ENCODE measurements around the gene INPP5J. TPM values are rescaled to one million over a fixed set of nuclear protein-coding genes. Genes with fewer than 3 reads are reported as not detected.
A peak's percentile ranks its signal among the peaks of the same experiment; 100 is the strongest.

Gene INPP5J
- total and polyA plus RNA-seq, 8 donors, result 2.1 to 4.1 (median 2.9) TPM

DNA sequence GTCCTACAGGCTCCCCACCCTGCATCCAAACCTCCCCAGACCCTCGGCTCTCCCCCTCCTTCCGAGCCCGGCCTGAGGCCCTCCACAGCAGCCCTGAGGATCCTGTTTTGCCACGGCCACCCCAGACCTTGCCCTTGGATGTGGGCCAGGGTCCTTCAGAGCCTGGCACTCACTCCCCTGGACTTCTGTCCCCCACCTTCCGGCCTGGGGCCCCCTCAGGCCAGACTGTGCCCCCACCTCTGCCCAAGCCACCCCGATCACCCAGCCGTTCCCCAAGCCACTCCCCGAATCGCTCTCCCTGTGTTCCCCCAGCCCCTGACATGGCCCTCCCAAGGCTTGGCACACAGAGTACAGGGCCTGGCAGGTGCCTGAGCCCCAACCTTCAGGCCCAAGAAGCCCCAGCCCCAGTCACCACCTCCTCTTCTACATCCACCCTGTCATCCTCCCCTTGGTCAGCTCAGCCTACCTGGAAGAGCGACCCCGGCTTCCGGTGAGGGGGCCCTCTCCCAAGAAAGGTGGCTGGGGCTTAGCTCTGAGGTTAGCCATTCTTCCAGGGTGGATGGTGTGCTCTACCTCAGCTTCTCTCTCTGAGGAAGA lies 2.9 kb downstream of the INPP5J start:
- Histone ChIP-seq H3K9me3 (no peaks in the 10 kb centered on the region), H3K4me3 (no peak overlapping the region), H3K27me3 (no peaks in the 10 kb centered on the region), H3K27ac (no peak overlapping the region), H3K36me3 (no peaks in the 10 kb centered on the region), H3K4me1 (peaks cover 3 to 12% of the 10 kb centered on the region in 2 donors)
- DNase-seq (no peak), ATAC-seq (no peak)
- intact Hi-C loops (cut with DNase I), result no loop called here
- TF ChIP-seq, protein P1, sequence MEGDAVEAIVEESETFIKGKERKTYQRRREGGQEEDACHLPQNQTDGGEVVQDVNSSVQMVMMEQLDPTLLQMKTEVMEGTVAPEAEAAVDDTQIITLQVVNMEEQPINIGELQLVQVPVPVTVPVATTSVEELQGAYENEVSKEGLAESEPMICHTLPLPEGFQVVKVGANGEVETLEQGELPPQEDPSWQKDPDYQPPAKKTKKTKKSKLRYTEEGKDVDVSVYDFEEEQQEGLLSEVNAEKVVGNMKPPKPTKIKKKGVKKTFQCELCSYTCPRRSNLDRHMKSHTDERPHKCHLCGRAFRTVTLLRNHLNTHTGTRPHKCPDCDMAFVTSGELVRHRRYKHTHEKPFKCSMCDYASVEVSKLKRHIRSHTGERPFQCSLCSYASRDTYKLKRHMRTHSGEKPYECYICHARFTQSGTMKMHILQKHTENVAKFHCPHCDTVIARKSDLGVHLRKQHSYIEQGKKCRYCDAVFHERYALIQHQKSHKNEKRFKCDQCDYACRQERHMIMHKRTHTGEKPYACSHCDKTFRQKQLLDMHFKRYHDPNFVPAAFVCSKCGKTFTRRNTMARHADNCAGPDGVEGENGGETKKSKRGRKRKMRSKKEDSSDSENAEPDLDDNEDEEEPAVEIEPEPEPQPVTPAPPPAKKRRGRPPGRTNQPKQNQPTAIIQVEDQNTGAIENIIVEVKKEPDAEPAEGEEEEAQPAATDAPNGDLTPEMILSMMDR (IDR thresholded peaks at IDR 0.05), result no peak

DNA sequence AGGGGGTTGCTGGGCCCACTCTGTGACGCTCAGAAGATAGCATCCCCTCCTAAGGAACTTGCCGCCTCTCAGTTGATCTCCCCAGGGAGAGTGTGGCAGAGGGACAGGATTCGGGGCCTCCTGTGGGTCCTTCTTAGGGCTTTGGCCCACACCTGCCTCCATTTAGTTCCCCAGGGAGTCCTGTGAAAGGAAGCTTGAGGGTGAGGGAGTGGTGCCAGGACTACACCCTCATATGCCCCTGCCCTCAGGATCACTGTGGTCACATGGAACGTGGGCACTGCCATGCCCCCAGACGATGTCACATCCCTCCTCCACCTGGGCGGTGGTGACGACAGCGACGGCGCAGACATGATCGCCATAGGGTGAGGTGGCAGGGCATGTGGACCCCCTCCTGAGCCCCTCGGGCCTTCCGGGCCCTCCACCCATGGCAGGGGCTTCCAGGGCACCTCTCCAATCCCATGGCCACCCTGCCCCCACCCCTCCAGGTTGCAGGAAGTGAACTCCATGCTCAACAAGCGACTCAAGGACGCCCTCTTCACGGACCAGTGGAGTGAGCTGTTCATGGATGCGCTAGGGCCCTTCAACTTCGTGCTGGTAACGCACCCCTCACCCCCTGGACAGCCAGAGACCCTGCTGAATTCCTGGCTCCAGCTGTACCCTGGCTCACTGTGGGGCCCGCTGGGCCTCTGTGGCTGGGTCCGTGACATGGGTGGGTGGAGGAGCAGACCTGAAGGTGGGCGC lies 3.5 kb downstream of the INPP5J start:
- Histone ChIP-seq H3K27me3 (no peaks in the 10 kb centered on the region), H3K27ac (no peak overlapping the region), H3K4me3 (no peak overlapping the region), H3K4me1 (peaks cover 3 to 12% of the 10 kb centered on the region in 2 donors), H3K36me3 (no peaks in the 10 kb centered on the region), H3K9me3 (no peaks in the 10 kb centered on the region)
- TF ChIP-seq, protein P1 (IDR thresholded peaks at IDR 0.05), result no peak
- no peak for ATAC-seq
- intact Hi-C loops (cut with DNase I), result no loop called here
- DNase-seq, result no peak

DNA sequence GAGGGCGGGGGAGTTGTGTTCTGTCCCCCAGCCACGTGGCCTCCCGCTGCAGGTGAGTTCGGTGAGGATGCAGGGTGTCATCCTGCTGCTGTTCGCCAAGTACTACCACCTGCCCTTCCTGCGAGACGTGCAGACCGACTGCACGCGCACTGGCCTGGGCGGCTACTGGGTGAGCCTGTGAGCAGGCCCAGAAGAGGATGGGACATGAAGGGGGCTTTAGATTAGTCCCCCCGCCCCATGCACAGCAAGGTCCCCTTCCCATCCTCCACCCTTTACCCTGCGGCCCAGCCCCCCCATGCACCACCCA lies 4.1 kb downstream of the INPP5J start:
- no peaks in the 10 kb centered on the region for H3K9me3 ChIP-seq
- no peak overlapping the region for H3K27ac ChIP-seq
- DNase-seq (no peak), ATAC-seq (no peak)
- no peaks in the 10 kb centered on the region for H3K27me3 ChIP-seq
- no peak overlapping the region for H3K4me3 ChIP-seq
- intact Hi-C loops (cut with DNase I), result no loop called here
- TF ChIP-seq, protein P1 (IDR thresholded peaks at IDR 0.05), result no peak
- H3K4me1 ChIP-seq, result peaks cover 3 to 12% of the 10 kb centered on the region in 2 donors
- no peaks in the 10 kb centered on the region for H3K36me3 ChIP-seq

DNA sequence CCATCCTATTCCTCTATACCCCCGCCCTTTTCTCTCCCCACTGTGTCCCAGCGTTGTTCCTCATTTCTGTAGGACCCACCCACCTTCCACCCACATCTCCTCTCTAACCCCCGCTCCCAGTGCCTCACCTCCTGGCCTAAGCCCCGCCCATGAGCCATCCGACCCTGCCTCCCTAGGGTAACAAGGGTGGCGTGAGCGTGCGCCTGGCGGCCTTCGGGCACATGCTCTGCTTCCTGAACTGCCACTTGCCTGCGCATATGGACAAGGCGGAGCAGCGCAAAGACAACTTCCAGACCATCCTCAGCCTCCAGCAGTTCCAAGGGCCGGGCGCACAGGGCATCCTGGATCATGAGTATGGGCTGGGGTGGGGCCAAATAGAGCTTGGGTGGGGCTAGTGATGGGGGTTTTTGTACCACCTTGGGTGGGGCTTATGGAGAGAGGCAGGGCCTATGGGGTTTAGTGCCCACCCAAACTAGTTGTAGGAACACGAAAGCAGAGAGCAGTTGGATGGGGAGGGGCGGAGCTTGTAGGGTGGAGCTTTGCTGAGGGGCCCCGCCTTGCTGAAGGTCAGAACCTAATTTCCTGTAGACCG lies 4.5 kb downstream of the INPP5J start:
- Histone ChIP-seq H3K4me1 (peaks cover 3 to 10% of the 10 kb centered on the region in 2 donors), H3K4me3 (no peak overlapping the region), H3K36me3 (no peaks in the 10 kb centered on the region), H3K27ac (no peak overlapping the region), H3K9me3 (no peaks in the 10 kb centered on the region), H3K27me3 (no peaks in the 10 kb centered on the region)
- DNase-seq (peak in 1 of 4 donors; percentile 46), ATAC-seq (no peak)
- intact Hi-C loops (cut with DNase I), result no loop called here
- TF ChIP-seq, protein P1 (IDR thresholded peaks at IDR 0.05), result no peak

DNA sequence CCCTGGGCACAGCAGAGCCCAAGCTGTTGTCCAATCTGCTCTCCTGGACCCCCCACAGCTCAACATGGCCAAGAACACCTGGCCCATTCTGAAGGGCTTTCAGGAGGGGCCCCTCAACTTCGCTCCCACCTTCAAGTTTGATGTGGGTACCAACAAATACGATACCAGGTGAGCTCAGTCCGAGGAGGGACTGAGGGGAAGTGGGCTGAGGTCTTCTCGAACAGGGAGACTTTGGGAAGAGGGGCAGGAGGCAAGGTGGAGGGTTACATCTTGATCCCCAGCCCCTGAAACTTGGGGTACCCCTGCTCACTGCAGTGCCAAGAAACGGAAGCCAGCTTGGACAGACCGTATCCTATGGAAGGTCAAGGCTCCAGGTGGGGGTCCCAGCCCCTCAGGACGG lies 5.4 kb downstream of the INPP5J start:
- ATAC-seq, result no peak
- no peak for DNase-seq
- TF ChIP-seq, protein P1 (IDR thresholded peaks at IDR 0.05), result no peak
- intact Hi-C loops (cut with DNase I), result no loop called here
- Histone ChIP-seq H3K27me3 (no peaks in the 10 kb centered on the region), H3K9me3 (no peaks in the 10 kb centered on the region), H3K4me3 (no peak overlapping the region), H3K4me1 (peaks cover 1 to 3% of the 10 kb centered on the region in 2 donors), H3K36me3 (no peaks in the 10 kb centered on the region), H3K27ac (no peak overlapping the region)

Data from left lung (tissue), 10 donors.